ENCODE results near the gene DEFB119. TPM values are rescaled to one million over a fixed set of nuclear protein-coding genes. Genes with fewer than 3 reads are reported as not detected.
"Not testable (repeated sequence)": the region's sequence is repeated elsewhere in the genome, so short reads cannot be mapped to it uniquely, and the experiment has no call there.

The DEFB119 gene, protein sequence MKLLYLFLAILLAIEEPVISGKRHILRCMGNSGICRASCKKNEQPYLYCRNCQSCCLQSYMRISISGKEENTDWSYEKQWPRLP
- total RNA-seq (ENCODE audit: insufficient read depth, low replicate concordance): not detected

DNA sequence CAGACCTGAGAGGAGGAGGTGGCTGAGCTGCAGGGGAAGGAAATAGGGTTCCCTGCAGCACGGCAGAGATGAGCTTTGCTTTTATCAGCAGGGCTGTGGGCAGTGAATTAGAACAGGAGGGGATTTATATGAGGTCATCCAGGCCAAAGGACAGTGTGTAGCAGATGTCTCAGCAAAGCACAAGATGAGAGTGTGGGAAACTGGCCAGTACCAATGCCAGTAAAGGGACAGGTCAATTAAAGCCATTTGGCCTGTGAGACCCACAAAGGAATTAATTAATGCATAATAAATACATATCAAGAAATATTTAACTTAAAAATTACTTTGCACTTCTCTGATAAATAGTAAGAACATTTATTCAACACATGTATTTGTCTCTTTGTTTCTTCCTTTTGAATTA lies at the start of gene DEFB119:
Gene DEFB119, minus strand, starts transcription at position 101 of the 400 bp plus-strand sequence. CDS start 107 bp downstream, outside the sequence.
- DNase-seq (ENCODE audit: low spot score): no peak

DNA sequence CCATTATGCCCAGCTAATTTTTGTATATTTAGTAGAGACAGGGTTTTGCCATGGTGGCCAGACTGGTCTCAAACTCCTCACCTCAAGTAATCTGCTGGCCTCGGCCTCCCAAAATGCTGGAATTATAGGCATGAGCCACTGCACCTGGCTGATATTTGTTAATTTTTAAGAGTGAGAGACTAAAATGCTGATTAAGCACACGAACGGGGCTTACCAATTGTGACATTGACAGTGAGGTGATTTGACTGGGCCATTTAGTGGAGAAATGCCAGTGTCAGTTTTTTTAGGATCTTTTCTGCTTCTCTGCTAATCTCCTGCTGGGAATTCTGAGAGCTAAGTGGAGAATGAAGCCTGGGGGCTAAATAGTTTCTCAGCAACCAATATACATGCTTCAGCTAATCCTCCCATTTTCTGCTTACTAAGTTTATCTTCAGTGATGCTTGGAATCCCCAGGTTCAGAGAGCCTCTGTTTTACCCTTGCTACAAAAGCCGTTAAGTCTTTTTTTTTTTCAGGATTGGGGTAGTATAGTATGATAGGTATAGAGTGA lies 40.3 kb upstream of the DEFB119 start:
- DNase-seq (ENCODE audit: low spot score): no peak

DNA sequence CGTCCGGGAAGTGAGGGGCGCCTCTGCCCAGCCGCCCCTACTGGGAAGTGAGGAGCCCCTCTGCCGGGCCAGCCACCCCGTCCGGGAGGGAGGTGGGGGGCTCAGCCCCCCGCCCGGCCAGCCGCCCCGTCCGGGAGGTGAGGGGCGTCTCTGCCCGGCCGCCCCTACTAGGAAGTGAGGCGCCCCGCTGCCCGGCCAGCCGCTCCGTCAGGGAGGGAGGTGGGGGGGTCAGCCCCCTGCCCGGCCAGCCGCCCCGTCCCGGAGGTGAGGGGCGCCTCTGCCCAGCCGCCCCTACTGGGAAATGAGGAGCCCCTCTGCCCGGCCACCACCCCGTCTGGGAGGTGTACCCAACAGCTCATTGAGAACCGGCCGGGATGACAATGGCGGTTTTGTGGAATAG lies 37.2 kb upstream of the DEFB119 start:
- not testable (repeated sequence) for DNase-seq (ENCODE audit: low spot score)

GRCh38 chr20:31426891-31427551 lies 36.6 kb upstream of the DEFB119 start:
- DNase-seq (ENCODE audit: low spot score): not testable (repeated sequence)

GRCh38 chr20:31425797-31426196 lies 35.4 kb upstream of the DEFB119 start:
- DNase-seq (ENCODE audit: low spot score): no peak

- DNase-seq (ENCODE audit: low spot score): no peak
Observed at GRCh38 chr20:31418307-31418706, 27.9 kb upstream of the DEFB119 start.

GRCh38 chr20:31415653-31416052 lies 25.3 kb upstream of the DEFB119 start:
- DNase-seq (ENCODE audit: low spot score): no peak

GRCh38 chr20:31414381-31414780 lies 24.0 kb upstream of the DEFB119 start:
- DNase-seq (ENCODE audit: low spot score): no peak

DNA sequence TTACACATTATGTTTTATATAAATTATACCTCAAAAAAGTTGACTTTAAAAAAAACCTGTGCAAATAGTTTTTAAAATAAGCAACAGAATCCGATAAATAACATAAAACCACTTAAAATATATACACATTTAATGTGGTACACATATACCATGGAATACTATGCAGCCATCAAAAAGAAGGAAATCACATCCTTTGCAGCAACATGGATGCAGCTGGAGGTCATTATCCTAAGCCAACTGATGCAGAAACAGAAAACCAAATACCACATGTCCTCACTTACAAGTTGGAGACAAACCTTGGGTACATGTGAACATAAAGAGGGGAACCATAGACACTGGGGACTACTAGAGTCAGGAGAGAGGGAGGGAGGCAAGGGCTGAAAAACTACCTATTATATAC lies 19.6 kb upstream of the DEFB119 start:
- DNase-seq (ENCODE audit: low spot score): no peak

GRCh38 chr20:31406115-31406514 lies 15.7 kb upstream of the DEFB119 start, which contains the start of gene DEFB121:
TSS of gene DEFB121 (minus strand) at chr20:31406215. CDS start at chr20:31406152, 63 bp downstream.
- no peak for DNase-seq (ENCODE audit: low spot score)

DNA sequence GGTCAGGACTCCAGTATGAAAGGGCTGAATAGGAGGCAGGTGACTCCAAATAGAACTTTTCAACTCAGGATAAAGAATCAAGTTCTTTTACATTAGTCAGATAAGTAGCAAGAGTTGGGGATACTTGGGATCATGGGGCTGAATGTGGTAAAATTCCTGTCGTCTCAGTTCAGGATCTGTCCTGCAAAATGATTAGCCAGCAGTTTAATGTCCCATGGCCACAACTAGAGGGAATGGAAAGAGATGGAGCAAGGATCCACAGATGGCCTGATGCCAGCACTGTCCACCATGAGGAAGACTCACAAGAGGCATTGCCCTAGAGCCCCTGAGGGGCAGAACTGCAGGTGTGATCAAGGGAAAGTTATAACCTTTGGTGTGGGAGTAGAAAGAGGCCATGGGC lies 13.5 kb upstream of the DEFB119 start:
- no peak for DNase-seq (ENCODE audit: low spot score)

- no peak for DNase-seq (ENCODE audit: low spot score)
Observed at GRCh38 chr20:31394900-31395299, 4.5 kb upstream of the DEFB119 start.

DNA sequence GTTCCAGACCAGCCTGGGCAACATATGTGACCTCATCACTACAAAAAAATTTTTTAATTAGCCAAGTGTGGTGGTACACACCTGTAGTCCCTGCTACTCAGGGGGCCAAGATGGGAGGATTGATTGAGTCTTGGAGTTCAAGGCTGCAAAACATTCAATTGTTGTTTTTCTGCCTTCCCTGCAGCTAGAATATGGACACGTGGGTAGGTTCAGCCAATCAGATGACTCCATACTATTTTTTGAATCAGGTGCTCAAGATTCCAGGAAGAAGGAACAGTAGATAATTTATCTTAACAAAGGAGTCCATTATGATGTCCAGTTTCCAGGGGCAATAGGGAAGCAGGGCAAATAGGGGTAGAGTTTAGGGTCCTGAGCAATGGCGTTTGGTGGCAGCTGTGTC lies 2.4 kb upstream of the DEFB119 start:
- no peak for DNase-seq (ENCODE audit: low spot score)

DNA sequence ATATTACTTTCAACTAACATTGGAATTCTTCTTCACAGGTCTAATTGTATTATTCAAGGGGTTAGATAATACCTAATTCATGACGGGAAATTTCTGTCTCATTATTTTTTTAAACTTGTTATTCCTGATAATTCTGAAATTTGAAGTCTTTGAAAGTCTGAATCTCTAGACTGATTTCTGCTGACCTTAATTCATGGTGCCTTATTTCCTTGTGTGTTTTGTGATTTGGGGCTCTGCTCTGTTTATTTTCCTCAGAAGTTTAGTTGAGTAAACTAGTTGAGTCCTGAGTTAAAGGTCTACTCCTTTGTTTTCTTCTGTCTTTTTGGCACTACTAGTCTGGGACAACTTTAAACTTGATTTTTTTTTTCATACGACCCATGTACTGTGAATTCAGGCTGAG lies 16.0 kb downstream of the DEFB119 start:
- DNase-seq (ENCODE audit: low spot score): no peak

DNA sequence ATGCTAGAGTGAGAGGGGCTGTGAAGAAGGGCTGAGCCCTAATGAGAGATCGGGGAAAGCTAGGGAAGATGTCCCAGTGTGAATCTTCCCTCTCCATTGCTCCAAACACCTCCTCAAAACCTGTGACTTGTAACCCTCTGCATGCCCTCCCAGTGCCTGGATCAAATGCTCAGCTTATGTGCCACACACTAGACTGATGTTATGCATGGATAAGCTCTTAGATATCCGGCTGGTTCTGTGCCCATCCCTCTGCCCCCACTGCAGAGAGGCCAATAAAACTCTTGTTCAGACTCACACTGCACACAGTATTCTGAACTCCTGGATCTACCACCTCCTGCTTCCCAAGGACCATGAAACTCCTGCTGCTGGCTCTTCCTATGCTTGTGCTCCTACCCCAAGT lies 22.1 kb downstream of the DEFB119 start, which contains the start of gene DEFB118:
Gene DEFB118, plus strand, starts transcription at position 301 of the 400 bp plus-strand sequence. Its CDS starts 50 bp downstream, at position 351.
- DNase-seq (ENCODE audit: low spot score): no peak

DNA sequence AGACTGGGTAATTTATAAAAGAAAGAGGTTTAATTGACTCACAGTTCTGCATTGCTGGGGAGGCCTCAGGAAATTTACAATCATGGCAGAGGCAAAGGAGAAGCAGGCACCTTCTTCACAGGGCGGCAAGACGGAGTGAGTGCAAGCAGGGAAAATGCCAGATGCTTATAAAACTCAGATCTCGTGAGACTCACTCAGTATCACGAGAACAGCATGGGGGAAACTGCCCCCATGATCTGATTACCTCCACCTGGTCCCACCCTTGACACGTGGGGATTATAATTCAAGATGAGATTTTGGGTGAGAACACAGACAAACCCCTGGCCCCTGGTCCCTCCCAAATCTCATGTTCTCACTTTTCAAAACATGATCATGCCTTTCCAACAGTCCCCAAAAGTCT lies 26.1 kb downstream of the DEFB119 start:
- not testable (repeated sequence) for DNase-seq (ENCODE audit: low spot score)

DNA sequence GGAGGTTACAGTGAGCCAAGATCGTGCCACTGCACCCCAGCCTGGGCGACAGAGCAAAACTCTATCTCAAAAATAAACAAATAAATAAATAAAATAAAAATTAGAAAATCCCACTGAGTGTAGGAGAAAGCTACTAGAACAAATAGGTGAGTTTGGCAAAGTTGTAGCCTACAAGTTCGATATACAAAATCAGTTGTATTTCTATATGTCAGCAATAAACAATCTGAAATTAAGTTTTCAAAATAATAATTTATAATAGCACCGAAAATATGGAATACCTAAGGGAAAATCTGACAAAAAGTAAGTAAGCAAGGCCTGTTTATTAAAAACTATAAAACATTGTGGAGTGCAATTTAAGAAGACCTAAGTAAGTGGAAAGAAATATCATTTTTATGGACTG lies 27.1 kb downstream of the DEFB119 start:
- DNase-seq (ENCODE audit: low spot score): no peak

GRCh38 chr20:31355981-31356380 lies 34.4 kb downstream of the DEFB119 start:
- no peak for DNase-seq (ENCODE audit: low spot score)

GRCh38 chr20:31341470-31341869 lies 48.9 kb downstream of the DEFB119 start:
- no peak for DNase-seq (ENCODE audit: low spot score)

DNA sequence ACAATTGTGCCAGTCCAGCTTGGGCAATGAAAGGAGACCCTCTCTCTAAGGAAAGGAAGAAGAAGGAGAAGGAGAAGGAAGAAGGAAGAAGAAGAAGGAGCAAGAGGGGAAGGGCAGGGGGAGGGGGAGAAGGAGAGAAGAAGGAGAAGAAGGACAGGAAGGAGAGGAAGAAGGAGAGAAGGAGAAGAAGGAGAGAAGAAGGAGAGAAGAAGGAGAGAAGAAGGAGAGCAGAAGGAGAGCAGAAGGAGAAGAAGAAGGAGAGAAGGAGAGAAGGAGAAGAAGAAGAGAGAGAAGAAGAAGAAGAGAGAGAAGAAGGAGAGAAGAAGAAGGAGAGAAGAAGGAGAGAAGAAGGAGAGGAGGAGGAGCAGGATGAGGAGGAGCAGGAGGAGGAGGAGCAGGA lies 59.5 kb downstream of the DEFB119 start:
- DNase-seq (ENCODE audit: low spot score): no peak

Data from umbilical cord (tissue), 2 donors.